ENCODE data around the gene GRK1. TPM values are rescaled to one million over a fixed set of nuclear protein-coding genes. Genes with fewer than 3 reads are reported as not detected.

The GRK1 gene
- total RNA-seq, 4 donors from 2014 or later, result not detected

GRCh38 chr13:113776231-113777125, 109.5 kb downstream of the GRK1 start:
- no peak for DNase-seq (ENCODE audit: low spot score in 2 of 2)
- no peak overlapping the region for H3K4me3 ChIP-seq
- H3K27ac ChIP-seq, result no peak overlapping the region
- WGBS, result 82% methylated on average over 11 of the region's 35 CpGs
- H3K27me3 ChIP-seq, result peaks cover 30% of the 10 kb centered on the region
- no peaks in the 10 kb centered on the region for H3K4me1 ChIP-seq
- H3K9me3 ChIP-seq, result no peaks in the 10 kb centered on the region
- no peaks in the 10 kb centered on the region for H3K36me3 ChIP-seq
- TF ChIP-seq POLR2AphosphoS5 (IDR thresholded peaks at IDR 0.05) (no peak), EP300 (IDR thresholded peaks at IDR 0.05) (no peak), CTCF (IDR thresholded peaks at IDR 0.05) (no peak), POLR2A (IDR thresholded peaks at IDR 0.05) (no peak)

- no peak overlapping the region for H3K4me3 ChIP-seq
- no peaks in the 10 kb centered on the region for H3K4me1 ChIP-seq
- no peaks in the 10 kb centered on the region for H3K9me3 ChIP-seq
- TF ChIP-seq CTCF (IDR thresholded peaks at IDR 0.05), result no peak
- TF ChIP-seq EP300 (IDR thresholded peaks at IDR 0.05), result no peak
- no peak for TF ChIP-seq POLR2A (IDR thresholded peaks at IDR 0.05)
- no peak for TF ChIP-seq POLR2AphosphoS5 (IDR thresholded peaks at IDR 0.05)
- no peak overlapping the region for H3K27ac ChIP-seq
- DNase-seq (ENCODE audit: low spot score in 2 of 2), result no peak
- H3K36me3 ChIP-seq, result no peaks in the 10 kb centered on the region
- peaks cover 30% of the 10 kb centered on the region for H3K27me3 ChIP-seq
- WGBS, result 40% methylated on average over 17 of the region's 29 CpGs
These were observed 110.6 kb downstream of the GRK1 start for GRCh38 chr13:113777311-113778260.

- no peaks in the 10 kb centered on the region for H3K36me3 ChIP-seq
- H3K9me3 ChIP-seq, result no peaks in the 10 kb centered on the region
- H3K4me1 ChIP-seq, result no peaks in the 10 kb centered on the region
- TF ChIP-seq POLR2AphosphoS5 (IDR thresholded peaks at IDR 0.05) (no peak), EP300 (IDR thresholded peaks at IDR 0.05) (no peak), POLR2A (IDR thresholded peaks at IDR 0.05) (no peak), CTCF (IDR thresholded peaks at IDR 0.05) (no peak)
- DNase-seq (ENCODE audit: low spot score in 2 of 2), result no peak
- H3K4me3 ChIP-seq, result no peak overlapping the region
- no peak overlapping the region for H3K27ac ChIP-seq
- WGBS, result 70% methylated on average over 2 of the region's 2 CpGs
- H3K27me3 ChIP-seq, result peaks cover 15% of the 10 kb centered on the region
These were observed 114.6 kb downstream of the GRK1 start for GRCh38 chr13:113781571-113781970.

GRCh38 chr13:113782472-113782871, 115.5 kb downstream of the GRK1 start:
- DNase-seq (ENCODE audit: low spot score in 2 of 2), result no peak
- TF ChIP-seq EP300 (IDR thresholded peaks at IDR 0.05), result no peak
- Histone ChIP-seq H3K27me3 (peaks cover 6% of the 10 kb centered on the region), H3K9me3 (no peaks in the 10 kb centered on the region), H3K4me1 (no peaks in the 10 kb centered on the region), H3K36me3 (no peaks in the 10 kb centered on the region), H3K4me3 (no peak overlapping the region), H3K27ac (no peak overlapping the region)
- WGBS, result 75% methylated on average over 14 of the region's 14 CpGs

- no peaks in the 10 kb centered on the region for H3K27me3 ChIP-seq
- no peak overlapping the region for H3K27ac ChIP-seq
- DNase-seq (ENCODE audit: low spot score in 2 of 2), result no peak
- H3K9me3 ChIP-seq, result no peaks in the 10 kb centered on the region
- no peaks in the 10 kb centered on the region for H3K36me3 ChIP-seq
- no peak overlapping the region for H3K4me3 ChIP-seq
- TF ChIP-seq CTCF (IDR thresholded peaks at IDR 0.05), result no peak
- TF ChIP-seq POLR2AphosphoS5 (IDR thresholded peaks at IDR 0.05), result no peak
- TF ChIP-seq EP300 (IDR thresholded peaks at IDR 0.05), result no peak
- no peak for TF ChIP-seq POLR2A (IDR thresholded peaks at IDR 0.05)
- no peaks in the 10 kb centered on the region for H3K4me1 ChIP-seq
- WGBS, result 57% methylated on average over 12 of the region's 12 CpGs
These were observed 116.3 kb downstream of the GRK1 start for GRCh38 chr13:113783200-113783881.
